ENCODE measurements around the gene SDCCAG8. TPM values are rescaled to one million over a fixed set of nuclear protein-coding genes. Genes with fewer than 3 reads are reported as not detected.

SDCCAG8 gene
- total RNA-seq, 1 donor, result 42.7 TPM

DNA sequence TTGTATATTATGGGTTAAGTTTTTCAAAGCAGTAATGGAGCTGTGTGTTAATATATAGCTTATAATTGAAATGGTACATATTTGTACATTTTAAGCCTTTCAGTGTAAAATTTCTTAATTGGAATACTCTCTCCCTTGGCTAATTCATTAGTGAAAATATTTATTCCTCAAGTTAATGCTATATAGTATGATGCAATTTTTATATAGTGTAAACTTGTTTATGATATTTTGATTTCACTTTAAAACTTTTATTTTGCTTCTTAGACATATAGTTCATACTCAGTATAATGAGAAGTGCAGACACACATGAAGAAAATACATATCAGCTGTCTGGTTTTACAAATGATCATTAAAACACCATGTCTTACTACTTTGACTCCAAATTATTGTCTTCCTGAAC lies 140.6 kb downstream of the SDCCAG8 start:
- Histone ChIP-seq H3K4me3 (ENCODE audit: insufficient read depth, low read length) (no peak overlapping the region), H3K9me3 (ENCODE audit: low read depth, low read length) (no peaks in the 10 kb centered on the region), H3K36me3 (ENCODE audit: insufficient read depth, low read length) (peaks cover 5% of the 10 kb centered on the region), H3K4me2 (ENCODE audit: insufficient read depth, low read length) (no peak overlapping the region), H4K20me1 (ENCODE audit: insufficient read depth, low read length) (no peaks in the 10 kb centered on the region), H3K27me3 (ENCODE audit: insufficient read depth, low read length) (no peaks in the 10 kb centered on the region), H3K4me1 (ENCODE audit: insufficient read depth, low read length) (no peaks in the 10 kb centered on the region), H3K79me2 (ENCODE audit: insufficient read depth, low read length) (no peaks in the 10 kb centered on the region), H3K27ac (ENCODE audit: low read depth, low read length) (no peak overlapping the region), H2AFZ (ENCODE audit: low read length) (no peak overlapping the region)
- DNase-seq (ENCODE audit: insufficient read length, low spot score, missing footprints), result no peak
- TF ChIP-seq, protein P1, sequence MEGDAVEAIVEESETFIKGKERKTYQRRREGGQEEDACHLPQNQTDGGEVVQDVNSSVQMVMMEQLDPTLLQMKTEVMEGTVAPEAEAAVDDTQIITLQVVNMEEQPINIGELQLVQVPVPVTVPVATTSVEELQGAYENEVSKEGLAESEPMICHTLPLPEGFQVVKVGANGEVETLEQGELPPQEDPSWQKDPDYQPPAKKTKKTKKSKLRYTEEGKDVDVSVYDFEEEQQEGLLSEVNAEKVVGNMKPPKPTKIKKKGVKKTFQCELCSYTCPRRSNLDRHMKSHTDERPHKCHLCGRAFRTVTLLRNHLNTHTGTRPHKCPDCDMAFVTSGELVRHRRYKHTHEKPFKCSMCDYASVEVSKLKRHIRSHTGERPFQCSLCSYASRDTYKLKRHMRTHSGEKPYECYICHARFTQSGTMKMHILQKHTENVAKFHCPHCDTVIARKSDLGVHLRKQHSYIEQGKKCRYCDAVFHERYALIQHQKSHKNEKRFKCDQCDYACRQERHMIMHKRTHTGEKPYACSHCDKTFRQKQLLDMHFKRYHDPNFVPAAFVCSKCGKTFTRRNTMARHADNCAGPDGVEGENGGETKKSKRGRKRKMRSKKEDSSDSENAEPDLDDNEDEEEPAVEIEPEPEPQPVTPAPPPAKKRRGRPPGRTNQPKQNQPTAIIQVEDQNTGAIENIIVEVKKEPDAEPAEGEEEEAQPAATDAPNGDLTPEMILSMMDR (IDR thresholded peaks at IDR 0.05; ENCODE audit: extremely low read depth, low read depth, low read length), result no peak

DNA sequence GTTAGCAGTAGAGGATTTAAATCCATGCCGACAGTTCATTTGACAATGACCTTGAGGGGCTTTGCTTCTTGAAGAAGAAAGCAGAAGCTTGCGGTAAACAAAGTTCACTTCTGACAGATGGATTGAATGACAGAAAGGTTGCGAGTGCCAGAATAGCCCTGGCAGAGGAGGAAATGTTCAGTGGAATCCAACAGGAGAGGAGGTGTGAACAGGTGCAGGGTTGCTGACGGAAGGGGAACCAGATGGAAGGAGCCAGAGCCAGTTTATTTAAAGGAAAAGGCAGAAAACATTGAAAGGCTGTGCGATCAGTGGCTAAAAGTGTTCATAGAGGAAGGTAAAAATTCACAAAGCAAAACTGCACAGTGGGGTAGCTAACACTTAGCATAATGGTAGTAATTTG lies 141.0 kb downstream of the SDCCAG8 start:
- no peak for DNase-seq (ENCODE audit: insufficient read length, low spot score, missing footprints)
- Histone ChIP-seq H3K4me1 (ENCODE audit: insufficient read depth, low read length) (no peaks in the 10 kb centered on the region), H3K9me3 (ENCODE audit: low read depth, low read length) (no peaks in the 10 kb centered on the region), H4K20me1 (ENCODE audit: insufficient read depth, low read length) (no peaks in the 10 kb centered on the region), H3K4me2 (ENCODE audit: insufficient read depth, low read length) (no peak overlapping the region), H3K27me3 (ENCODE audit: insufficient read depth, low read length) (no peaks in the 10 kb centered on the region), H2AFZ (ENCODE audit: low read length) (no peak overlapping the region), H3K79me2 (ENCODE audit: insufficient read depth, low read length) (no peaks in the 10 kb centered on the region), H3K27ac (ENCODE audit: low read depth, low read length) (no peak overlapping the region), H3K36me3 (ENCODE audit: insufficient read depth, low read length) (peaks cover 5% of the 10 kb centered on the region), H3K4me3 (ENCODE audit: insufficient read depth, low read length) (no peak overlapping the region)
- TF ChIP-seq, protein P1 (IDR thresholded peaks at IDR 0.05; ENCODE audit: extremely low read depth, low read depth, low read length), result no peak

DNA sequence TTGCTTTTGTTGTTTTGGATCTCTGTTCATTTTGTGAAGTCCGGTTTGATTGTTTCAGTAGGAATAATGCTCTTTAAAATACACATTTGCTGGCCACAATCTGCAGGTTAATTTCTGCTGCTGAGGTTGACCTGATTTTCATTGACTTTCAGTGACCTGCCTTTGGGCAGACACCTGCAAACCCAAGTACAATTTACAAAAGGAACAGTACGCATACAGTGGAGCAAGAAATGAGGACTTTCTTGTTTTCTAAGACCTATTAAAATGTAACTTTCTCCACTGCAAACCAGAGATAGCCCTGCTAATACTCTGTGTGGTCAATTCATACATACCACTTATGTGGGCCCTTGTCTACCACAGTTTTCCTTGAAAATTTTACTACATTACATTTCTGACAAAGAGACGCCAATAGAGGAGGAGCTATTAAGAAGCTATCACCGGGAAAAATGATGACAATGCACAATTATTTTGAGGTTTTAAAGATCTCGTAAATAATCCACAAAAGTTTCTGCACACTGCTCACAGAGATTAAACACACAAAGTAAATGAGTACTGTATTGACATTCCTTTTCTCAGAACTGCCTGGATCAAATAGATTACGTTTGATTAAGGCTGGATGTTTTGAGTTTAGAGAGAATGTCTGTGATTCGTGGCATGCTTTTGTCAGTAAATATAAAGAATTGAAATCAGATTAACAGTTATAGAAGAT lies 141.9 kb downstream of the SDCCAG8 start:
- H2AFZ ChIP-seq (ENCODE audit: low read length), result no peak overlapping the region
- TF ChIP-seq, protein P1 (IDR thresholded peaks at IDR 0.05; ENCODE audit: extremely low read depth, low read depth, low read length), result no peak
- H3K79me2 ChIP-seq (ENCODE audit: insufficient read depth, low read length), result no peaks in the 10 kb centered on the region
- no peak for DNase-seq (ENCODE audit: insufficient read length, low spot score, missing footprints)
- H3K36me3 ChIP-seq (ENCODE audit: insufficient read depth, low read length), result peaks cover 5% of the 10 kb centered on the region
- no peaks in the 10 kb centered on the region for H3K27me3 ChIP-seq (ENCODE audit: insufficient read depth, low read length)
- H4K20me1 ChIP-seq (ENCODE audit: insufficient read depth, low read length), result no peaks in the 10 kb centered on the region
- H3K27ac ChIP-seq (ENCODE audit: low read depth, low read length), result no peak overlapping the region
- no peaks in the 10 kb centered on the region for H3K9me3 ChIP-seq (ENCODE audit: low read depth, low read length)
- no peak overlapping the region for H3K4me2 ChIP-seq (ENCODE audit: insufficient read depth, low read length)
- no peak overlapping the region for H3K4me3 ChIP-seq (ENCODE audit: insufficient read depth, low read length)
- H3K4me1 ChIP-seq (ENCODE audit: insufficient read depth, low read length), result no peaks in the 10 kb centered on the region

DNA sequence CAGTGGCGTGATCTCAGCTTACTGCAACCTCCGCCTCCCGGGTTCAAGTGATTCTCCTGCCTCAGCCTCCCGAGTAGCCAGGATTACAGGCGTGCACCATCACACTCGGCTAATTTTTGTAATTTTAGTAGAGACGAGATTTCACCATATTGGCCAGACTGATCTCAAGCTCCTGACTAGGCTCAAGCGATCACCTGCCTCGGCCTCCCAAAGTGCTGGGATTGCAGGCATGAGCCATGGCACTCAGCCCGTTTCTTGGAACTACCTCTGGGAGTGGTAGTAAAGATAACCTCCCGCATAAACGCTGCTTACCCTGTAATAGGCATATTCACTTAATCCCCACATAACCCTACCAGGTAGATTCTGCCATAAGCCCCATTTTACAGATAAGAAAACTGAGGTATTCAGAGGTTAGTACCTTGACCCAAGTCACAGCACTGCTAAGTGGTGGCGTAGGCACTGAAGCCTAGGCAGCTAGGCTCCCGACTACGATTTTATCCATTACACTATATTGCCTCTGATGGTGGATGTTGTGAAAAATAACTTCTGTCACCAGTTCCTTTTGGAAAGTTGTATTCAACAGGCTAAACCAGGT lies 143.8 kb downstream of the SDCCAG8 start:
- no peaks in the 10 kb centered on the region for H3K27me3 ChIP-seq (ENCODE audit: insufficient read depth, low read length)
- H3K9me3 ChIP-seq (ENCODE audit: low read depth, low read length), result no peaks in the 10 kb centered on the region
- H4K20me1 ChIP-seq (ENCODE audit: insufficient read depth, low read length), result no peaks in the 10 kb centered on the region
- DNase-seq (ENCODE audit: insufficient read length, low spot score, missing footprints), result no peak
- H3K4me2 ChIP-seq (ENCODE audit: insufficient read depth, low read length), result no peak overlapping the region
- H3K4me1 ChIP-seq (ENCODE audit: insufficient read depth, low read length), result no peaks in the 10 kb centered on the region
- H3K36me3 ChIP-seq (ENCODE audit: insufficient read depth, low read length), result peaks cover 5% of the 10 kb centered on the region
- H3K27ac ChIP-seq (ENCODE audit: low read depth, low read length), result no peak overlapping the region
- TF ChIP-seq, protein P1 (IDR thresholded peaks at IDR 0.05; ENCODE audit: extremely low read depth, low read depth, low read length), result no peak
- H3K79me2 ChIP-seq (ENCODE audit: insufficient read depth, low read length), result no peaks in the 10 kb centered on the region
- no peak overlapping the region for H3K4me3 ChIP-seq (ENCODE audit: insufficient read depth, low read length)
- H2AFZ ChIP-seq (ENCODE audit: low read length), result no peak overlapping the region
